ENCODE results near the gene MFNG.

- TF ChIP-seq CTCF (IDR thresholded peaks at IDR 0.05): no peak
- no peak for TF ChIP-seq EZH2 (IDR thresholded peaks at IDR 0.05; ENCODE audit: borderline replicate concordance, insufficient read depth, low read depth, low read length, poor library complexity, severe bottlenecking)
Measured at GRCh38 chr22:37525746-37526350, 39.7 kb upstream of the MFNG start.

All from B cell (primary cell).